ENCODE results near the gene EIF4EBP2.

GRCh38 chr10:70379581-70380176 lies 24.3 kb upstream of the EIF4EBP2 start:
- TF ChIP-seq CTCF (IDR thresholded peaks at IDR 0.05) (peak in 1 of 5 experiments; percentile 26), POLR2A (IDR thresholded peaks at IDR 0.05) (no peak), EP300 (IDR thresholded peaks at IDR 0.05) (no peak)

Data from tibial nerve (tissue), 4 donors.